Heart right ventricle (tissue), 16 donors: ENCODE measurements around the gene SYT3. TPM values are rescaled to one million over a fixed set of nuclear protein-coding genes. Genes with fewer than 3 reads are reported as not detected.

Experiments
- ATAC-seq, 8 donors: fragments of 200-7000 bp; cut with Tn5 transposase; one replicate each; pipeline ENCODE4 v1.9.1; 2020; ENCODE audit warnings: mild to moderate bottlenecking in 8 of 8, moderate library complexity in 8 of 8, moderate number of reproducible peaks in 1 of 8
- DNase-seq, 2 donors: peaks; one replicate each; pipeline ENCODE4 v3.0.0-alpha.2; 2020
- H3K27ac ChIP-seq, 10 donors: fragments of 200-600 bp; sonication (generic) in 2 of 10; one replicate each; pipeline versions ENCODE4 v1.5.0 to v1.8.0; 2020 to 2022; ENCODE audit warnings: mild to moderate bottlenecking in 3 of 10
- H3K27me3 ChIP-seq, 7 donors: fragments of 200-600 bp; one replicate each; pipeline ENCODE4 v1.8.0; 2021 to 2022; ENCODE audit warnings: mild to moderate bottlenecking in 2 of 7
- H3K36me3 ChIP-seq, 9 donors: fragments of 200-600 bp; sonication (generic) in 1 of 9; one replicate each; pipeline versions ENCODE4 v1.5.0 to v1.8.0; 2020 to 2022; ENCODE audit warnings: mild to moderate bottlenecking in 2 of 9
- H3K4me1 ChIP-seq, 9 donors: fragments of 200-600 bp; sonication (generic) in 1 of 9; one replicate each; pipeline versions ENCODE4 v1.5.0 to v1.8.0; 2020 to 2022; ENCODE audit warnings: mild to moderate bottlenecking in 4 of 9
- H3K4me3 ChIP-seq, 10 donors: fragments of 200-600 bp; sonication (generic) in 2 of 10; one replicate each; pipeline versions ENCODE4 v1.5.0 to v1.8.0; 2020 to 2022; ENCODE audit warnings: mild to moderate bottlenecking in 7 of 10, moderate library complexity in 2 of 10
- H3K9me3 ChIP-seq, 11 donors: fragments of 200-600 bp in 10 of 11; sonication (generic) in 2 of 11; one replicate each; pipeline versions ENCODE4 v1.5.0 to v1.8.0; 2013 to 2022; ENCODE audit warnings: mild to moderate bottlenecking in 2 of 11, control low read depth in 1 of 11, moderate library complexity in 1 of 11
- WGBS, 2 donors: extraction: QIAGEN DNeasy Blood & Tissue Kit; methylation state at CpG; one replicate each; pipeline ENCODE4 v1.1.7; 2013; ENCODE audit warnings: inconsistent platforms in 1 of 2; 5-methylcytosine and 5-hydroxymethylcytosine counted together
- intact Hi-C, 10 donors: fragments of 100-400 bp; cut with DNase I; formaldehyde crosslinking; loops; one replicate each; pipeline versions ENCODE4 v1.11.1 to v1.14.2; 2022
- polyA plus RNA-seq, 2 donors: library from polyadenylated mRNA; stranded (reverse); fragments of 200-250 nt; gene quantifications; one replicate each; pipeline ENCODE4 v1.2.3, GENCODE V29; 2013
- total RNA-seq, 10 donors: library from RNA; stranded (reverse); fragmentation: NEBNext Ultra II Directional in 3 of 10; extraction: Animal tissue kit (Norgen Biotek cat#: 25700) in 3 of 10; gene quantifications; one replicate each; pipeline versions ENCODE4 v1.2.1 to v1.2.4, GENCODE V29; 2021 to 2023
- TF ChIP-seq, protein P1 (sequence below), 9 donors: fragments of 200-600 bp; sonication (generic) in 2 of 9; IDR thresholded peaks; one replicate each; pipeline versions ENCODE4 v1.5.0 to v1.8.0; 2021 to 2022; ENCODE audit warnings: antibody characterized with exemption in 9 of 9, mild to moderate bottlenecking in 5 of 9, moderate library complexity in 1 of 9
- donor health status: Arrhythmogenic right ventricular cardiomyopathy.
- donor health status: ischemic (EF 13 %, LVEDD 7.1; RV severe dilation, severe dysfunction).
- donor health status: healthy with polysubstance abuse.
- donor health status: DM: no; HTN: yes; CAD: no.
- donor health status: DM: no; HTN: no; CAD: no.
- donor health status: ischemic (EF 25% LVEDD 6.9; RV normal size, moderate dysfunction).
- donor health status: ischemic (EF 25% LVEDD 5.7; RV mildly dilated, moderate dysfunction).
- donor health status: healthy.
- donor health status: DM: yes; HTN: yes; CAD: no.
- donor health status: Ischemic cardiomyopathy.
- donor health status: ischemic (EF 35%, LVEDD 5.7; RV mildly dilated, moderate dysfunction).
- donor health status: nonischemic (EF 11% LVEDD 7.7; RV severe dilation, severe dysfunction).
- donor health status: DM: yes; HTN: yes; CAD: no.
- donor health status: PGD.
- donor health status: ischemic (EF 29% LVEDD 5.4; RV normal size, mild dysfunction).
- donor health status: nonischemic (EF 23%, LVEDD 6.1; RV moderate dilation, normal function).

Gene SYT3
- total and polyA plus RNA-seq, 12 donors: 0.04 to 0.49 (median 0.25) TPM; not detected in 8

DNA sequence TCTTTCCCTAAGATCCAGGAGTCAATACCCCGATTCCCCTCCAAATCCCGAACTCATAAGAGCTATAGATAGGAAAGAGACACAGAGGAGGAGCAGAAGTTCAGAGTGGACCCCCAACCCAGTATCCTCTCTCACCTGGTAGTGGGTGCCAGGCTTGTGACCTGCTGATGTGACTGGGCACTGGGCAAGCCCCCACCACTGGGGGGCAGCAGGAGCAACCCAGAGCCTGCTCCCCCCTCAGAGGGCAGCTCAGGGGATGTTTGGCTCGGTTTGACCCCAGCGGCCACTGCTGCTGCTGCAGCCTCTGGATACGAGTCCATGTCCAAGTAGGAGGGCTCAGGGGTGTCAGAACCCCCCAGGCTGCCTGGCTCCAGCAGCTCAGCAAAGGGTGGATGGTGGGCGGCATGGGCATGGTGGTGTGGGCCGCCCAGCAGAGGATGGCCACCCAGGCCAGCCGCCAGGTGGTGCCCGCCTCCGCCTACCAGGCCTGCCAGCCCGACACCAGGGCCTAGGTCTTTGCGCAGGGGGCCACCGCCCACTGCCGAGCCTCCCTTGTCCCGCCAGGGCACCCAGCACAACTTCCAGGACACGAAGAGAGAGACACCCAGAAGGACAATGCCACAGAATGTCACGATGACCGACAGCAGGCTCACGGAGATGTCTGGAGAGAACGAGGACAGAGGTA is 7.4 kb downstream of the SYT3 start:
- TF ChIP-seq, protein P1, sequence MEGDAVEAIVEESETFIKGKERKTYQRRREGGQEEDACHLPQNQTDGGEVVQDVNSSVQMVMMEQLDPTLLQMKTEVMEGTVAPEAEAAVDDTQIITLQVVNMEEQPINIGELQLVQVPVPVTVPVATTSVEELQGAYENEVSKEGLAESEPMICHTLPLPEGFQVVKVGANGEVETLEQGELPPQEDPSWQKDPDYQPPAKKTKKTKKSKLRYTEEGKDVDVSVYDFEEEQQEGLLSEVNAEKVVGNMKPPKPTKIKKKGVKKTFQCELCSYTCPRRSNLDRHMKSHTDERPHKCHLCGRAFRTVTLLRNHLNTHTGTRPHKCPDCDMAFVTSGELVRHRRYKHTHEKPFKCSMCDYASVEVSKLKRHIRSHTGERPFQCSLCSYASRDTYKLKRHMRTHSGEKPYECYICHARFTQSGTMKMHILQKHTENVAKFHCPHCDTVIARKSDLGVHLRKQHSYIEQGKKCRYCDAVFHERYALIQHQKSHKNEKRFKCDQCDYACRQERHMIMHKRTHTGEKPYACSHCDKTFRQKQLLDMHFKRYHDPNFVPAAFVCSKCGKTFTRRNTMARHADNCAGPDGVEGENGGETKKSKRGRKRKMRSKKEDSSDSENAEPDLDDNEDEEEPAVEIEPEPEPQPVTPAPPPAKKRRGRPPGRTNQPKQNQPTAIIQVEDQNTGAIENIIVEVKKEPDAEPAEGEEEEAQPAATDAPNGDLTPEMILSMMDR (IDR thresholded peaks at IDR 0.05): no peak
- no peaks in the 10 kb centered on the region for H3K36me3 ChIP-seq
- ATAC-seq: no peak
- H3K9me3 ChIP-seq: peaks cover 0 to 37% (median 22%) of the 10 kb centered on the region in 11 donors
- no peak overlapping the region for H3K4me3 ChIP-seq
- H3K4me1 ChIP-seq: no peaks in the 10 kb centered on the region
- intact Hi-C loops: no loop called here
- DNase-seq: no peak
- WGBS, 2 donors: 73 to 76% methylated on average over 20 of the region's 20 CpGs
- peaks cover 0 to 40% (median 16%) of the 10 kb centered on the region in 7 donors for H3K27me3 ChIP-seq
- H3K27ac ChIP-seq: no peak overlapping the region

DNA sequence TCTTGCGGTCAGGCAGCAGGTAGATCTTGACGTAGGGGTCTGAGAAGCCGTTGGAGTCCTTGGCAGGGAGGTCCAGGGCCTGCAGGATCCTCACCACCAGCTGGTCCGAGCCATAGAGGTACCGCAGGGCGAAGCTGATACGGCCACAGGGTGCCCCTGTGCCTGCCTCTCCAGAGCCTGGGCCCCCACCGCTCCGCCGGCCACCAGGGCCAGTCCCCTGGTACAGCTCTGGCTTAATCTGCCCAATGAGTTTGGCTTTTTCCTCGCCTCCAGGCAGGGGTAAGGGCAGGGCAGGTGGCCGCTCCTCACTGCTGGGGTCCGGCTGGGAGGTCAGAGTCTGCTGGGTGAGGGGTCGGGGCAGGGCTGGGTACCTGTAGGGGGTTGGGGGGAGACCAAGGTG is 9.9 kb downstream of the SYT3 start:
- DNase-seq: no peak
- 73 to 79% methylated on average over 14 of the region's 14 CpGs for WGBS, 2 donors
- TF ChIP-seq, protein P1 (IDR thresholded peaks at IDR 0.05): no peak
- ATAC-seq: no peak
- no peaks in the 10 kb centered on the region for H3K4me1 ChIP-seq
- no peak overlapping the region for H3K27ac ChIP-seq
- intact Hi-C loops: no loop called here
- peaks cover 0 to 23% (median 4%) of the 10 kb centered on the region in 7 donors for H3K27me3 ChIP-seq
- no peak overlapping the region for H3K4me3 ChIP-seq
- peaks cover 0 to 28% (median 20%) of the 10 kb centered on the region in 11 donors for H3K9me3 ChIP-seq
- H3K36me3 ChIP-seq: no peaks in the 10 kb centered on the region

DNA sequence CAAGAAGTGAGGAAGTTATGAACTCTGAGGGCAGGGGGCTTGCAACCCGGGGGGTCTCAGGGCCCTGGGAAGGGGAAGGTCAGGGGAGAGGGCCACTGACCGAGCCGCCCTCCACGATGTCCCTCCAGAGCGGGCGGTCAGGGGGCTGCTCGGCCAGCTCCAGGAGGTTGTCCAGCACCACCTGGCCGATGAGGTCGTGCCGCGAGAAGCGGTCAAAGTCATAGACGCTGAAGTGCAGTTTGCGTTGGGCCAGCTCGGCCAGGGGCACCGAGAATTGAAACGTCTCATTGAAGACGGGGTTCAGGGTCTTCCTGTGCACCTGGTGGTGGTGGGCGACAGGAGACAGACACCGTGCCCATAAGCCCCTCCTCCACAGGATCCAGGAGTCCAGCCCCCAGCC is 10.5 kb downstream of the SYT3 start:
- no peak overlapping the region for H3K27ac ChIP-seq
- ATAC-seq (no peak), DNase-seq (no peak)
- H3K9me3 ChIP-seq: peaks cover 0 to 22% (median 14%) of the 10 kb centered on the region in 11 donors
- no peaks in the 10 kb centered on the region for H3K4me1 ChIP-seq
- TF ChIP-seq, protein P1 (IDR thresholded peaks at IDR 0.05): no peak
- intact Hi-C loops: no loop called here
- H3K36me3 ChIP-seq: no peaks in the 10 kb centered on the region
- WGBS, 2 donors: 74 to 82% methylated on average over 20 of the region's 20 CpGs
- no peak overlapping the region for H3K4me3 ChIP-seq
- H3K27me3 ChIP-seq: peaks cover 0 to 19% (median 4%) of the 10 kb centered on the region in 7 donors

DNA sequence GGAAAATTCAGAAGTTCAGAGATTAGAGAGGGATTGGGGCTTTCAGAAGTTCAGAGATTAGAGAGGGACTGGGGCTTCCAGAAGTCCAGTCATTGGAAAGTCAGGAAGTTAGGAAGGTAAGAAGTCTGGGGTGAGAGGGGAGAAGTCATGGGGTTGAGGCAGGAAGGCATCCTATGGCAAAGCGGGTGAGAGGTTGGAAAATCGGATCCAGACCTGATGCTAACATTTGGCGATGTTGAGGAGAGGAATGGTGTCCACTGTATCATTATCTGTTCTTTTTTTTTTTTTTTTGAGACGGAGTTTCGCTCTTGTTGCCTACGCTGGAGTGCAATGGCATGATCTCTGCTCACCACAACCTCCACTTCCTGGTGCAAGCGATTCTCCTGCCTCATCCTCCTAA is 11.1 kb downstream of the SYT3 start:
- Histone ChIP-seq H3K27me3 (peaks cover 0 to 19% (median 4%) of the 10 kb centered on the region in 7 donors), H3K4me1 (no peaks in the 10 kb centered on the region), H3K9me3 (peaks cover 0 to 15% (median 8%) of the 10 kb centered on the region in 11 donors), H3K4me3 (no peak overlapping the region), H3K27ac (no peak overlapping the region), H3K36me3 (no peaks in the 10 kb centered on the region)
- DNase-seq: no peak
- ATAC-seq: no peak
- intact Hi-C loops: no loop called here
- TF ChIP-seq, protein P1 (IDR thresholded peaks at IDR 0.05): no peak
- WGBS, 2 donors: 84 to 91% methylated on average over 6 to 7 of the region's 7 CpGs
